Heart left ventricle (tissue), 16 donors: ENCODE results near the gene TPST1. TPM values are rescaled to one million over a fixed set of nuclear protein-coding genes. Genes with fewer than 3 reads are reported as not detected.
"Not testable (repeated sequence)": the region's sequence is repeated elsewhere in the genome, so short reads cannot be mapped to it uniquely, and the experiment has no call there.

Experiments used
- ATAC-seq, 4 donors: fragments of 200-7000 bp; cut with Tn5 transposase; one replicate each; pipeline ENCODE4 v1.9.1; 2020 to 2022; ENCODE audit warnings: moderate library complexity in 4 of 4, mild to moderate bottlenecking in 3 of 4, moderate number of reproducible peaks in 1 of 4
- DNase-seq, 5 donors: peaks; one replicate each; pipeline ENCODE4 v3.0.0-alpha.2; 2020
- H3K27ac ChIP-seq, 12 donors: fragments of 200-600 bp; sonication (generic) in 4 of 12; one replicate each; pipeline versions ENCODE4 v1.5.0 to v1.8.0; 2016 to 2022; ENCODE audit warnings: mild to moderate bottlenecking in 2 of 12
- H3K27me3 ChIP-seq, 9 donors: fragments of 200-600 bp; sonication (generic) in 2 of 9; one replicate each; pipeline versions ENCODE4 v1.5.1 to v1.8.0; 2016 to 2022; ENCODE audit warnings: mild to moderate bottlenecking in 3 of 9
- H3K36me3 ChIP-seq, 9 donors: fragments of 200-600 bp; sonication (generic) in 2 of 9; one replicate each; pipeline versions ENCODE4 v1.5.0 to v1.8.0; 2018 to 2022; ENCODE audit warnings: mild to moderate bottlenecking in 2 of 9
- H3K4me1 ChIP-seq, 12 donors: fragments of 200-600 bp; sonication (generic) in 4 of 12; one replicate each; pipeline versions ENCODE4 v1.5.0 to v1.8.0; 2016 to 2022; ENCODE audit warnings: mild to moderate bottlenecking in 3 of 12
- H3K4me3 ChIP-seq, 12 donors: fragments of 200-600 bp; sonication (generic) in 4 of 12; one replicate each; pipeline versions ENCODE4 v1.5.0 to v1.8.0; 2017 to 2022; ENCODE audit warnings: mild to moderate bottlenecking in 9 of 12, moderate library complexity in 4 of 12
- H3K9me3 ChIP-seq, 12 donors: fragments of 200-600 bp; sonication (generic) in 4 of 12; one replicate each; pipeline versions ENCODE4 v1.5.0 to v1.8.0; 2016 to 2022; ENCODE audit warnings: mild to moderate bottlenecking in 1 of 12
- POLR2A ChIP-seq, 2 donors: fragments of 450-650 bp; IDR thresholded peaks; one replicate each; pipeline ENCODE4 v1.6.1; 2017; ENCODE audit warnings: antibody characterized with exemption in 2 of 2, mild to moderate bottlenecking in 2 of 2, moderate library complexity in 2 of 2
- WGBS, 4 donors: extraction: QIAGEN DNeasy Blood & Tissue Kit in 2 of 4; methylation state at CpG; one replicate each; pipeline versions ENCODE4 v1.1.5 to v1.1.7; 2013 to 2018; 5-methylcytosine and 5-hydroxymethylcytosine counted together
- intact Hi-C, 10 donors: fragments of 100-400 bp; cut with DNase I; formaldehyde crosslinking; loops; one replicate each; pipeline versions ENCODE4 v1.11.1 to v1.14.2; 2022
- polyA plus RNA-seq, 2 donors: library from polyadenylated mRNA; stranded (reverse); fragments of 200-250 nt; gene quantifications; one replicate each; pipeline ENCODE4 v1.2.3, GENCODE V29; 2013
- total RNA-seq, 9 donors: library from RNA; depleted of rRNA in 2 of 9; stranded (reverse); fragments of >200 nt in 2 of 9; fragmentation: NEBNext Ultra II Directional in 3 of 9; extraction: Animal tissue kit (Norgen Biotek cat#: 25700) in 3 of 9; gene quantifications; one replicate each; pipeline versions ENCODE4 v1.1.0 to v1.2.4, GENCODE V29; 2016 to 2023
- TF ChIP-seq, protein P1 (sequence below), 12 donors: fragments of 200-600 bp; sonication (generic) in 4 of 12; IDR thresholded peaks; one replicate each; pipeline versions ENCODE4 v1.5.0 to v1.8.0; 2018 to 2022; ENCODE audit warnings: antibody characterized with exemption in 12 of 12, mild to moderate bottlenecking in 5 of 12
- donor health status: ischemic (EF 13 %, LVEDD 7.1; RV severe dilation, severe dysfunction).
- donor health status: healthy with polysubstance abuse.
- donor health status: DM: no; HTN: yes; CAD: no.
- donor health status: DM: no; HTN: no; CAD: no.
- donor health status: ischemic (EF 25% LVEDD 6.9; RV normal size, moderate dysfunction).
- donor health status: ischemic (EF 25% LVEDD 5.7; RV mildly dilated, moderate dysfunction).
- donor health status: healthy.
- donor health status: DM: yes; HTN: yes; CAD: no.
- donor health status: ischemic (EF 35%, LVEDD 5.7; RV mildly dilated, moderate dysfunction).
- donor health status: nonischemic (EF 11% LVEDD 7.7; RV severe dilation, severe dysfunction).
- donor health status: DM: yes; HTN: yes; CAD: no.
- donor health status: PGD.
- donor health status: ischemic (EF 29% LVEDD 5.4; RV normal size, mild dysfunction).
- donor health status: nonischemic (EF 23%, LVEDD 6.1; RV moderate dilation, normal function).

TPST1 gene
- total and polyA plus RNA-seq, 11 donors: 1.9 to 10.8 (median 5.5) TPM

DNA sequence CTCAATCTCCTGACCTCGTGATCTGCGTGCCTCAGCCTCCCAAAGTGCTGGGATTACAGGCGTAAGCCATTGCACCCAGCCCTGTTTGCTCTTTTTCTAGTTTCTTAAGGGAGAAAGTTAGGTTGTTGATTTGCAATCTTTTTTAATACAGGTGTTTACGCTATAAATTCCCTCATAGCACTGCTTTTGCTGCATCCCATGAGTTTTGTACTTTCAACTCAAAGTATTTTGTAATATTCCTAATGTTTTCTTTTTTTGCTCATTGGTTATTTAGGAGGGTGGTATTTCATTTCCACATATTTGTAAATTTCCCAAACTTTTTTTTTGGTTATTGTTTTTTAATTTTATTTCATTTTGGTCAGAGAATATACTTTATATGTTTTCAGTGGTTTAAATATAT, 11.6 kb downstream of the TPST1 start:
- intact Hi-C loops: no loop called here
- Histone ChIP-seq H3K9me3 (no peaks in the 10 kb centered on the region), H3K4me3 (no peak overlapping the region), H3K27ac (no peak overlapping the region), H3K4me1 (no peaks in the 10 kb centered on the region), H3K27me3 (no peaks in the 10 kb centered on the region), H3K36me3 (no peaks in the 10 kb centered on the region)
- DNase-seq (no peak), ATAC-seq (no peak)
- WGBS, 4 donors: 93 to 99% (median 98%) methylated on average over 4 of the region's 4 CpGs
- TF ChIP-seq, protein P1, sequence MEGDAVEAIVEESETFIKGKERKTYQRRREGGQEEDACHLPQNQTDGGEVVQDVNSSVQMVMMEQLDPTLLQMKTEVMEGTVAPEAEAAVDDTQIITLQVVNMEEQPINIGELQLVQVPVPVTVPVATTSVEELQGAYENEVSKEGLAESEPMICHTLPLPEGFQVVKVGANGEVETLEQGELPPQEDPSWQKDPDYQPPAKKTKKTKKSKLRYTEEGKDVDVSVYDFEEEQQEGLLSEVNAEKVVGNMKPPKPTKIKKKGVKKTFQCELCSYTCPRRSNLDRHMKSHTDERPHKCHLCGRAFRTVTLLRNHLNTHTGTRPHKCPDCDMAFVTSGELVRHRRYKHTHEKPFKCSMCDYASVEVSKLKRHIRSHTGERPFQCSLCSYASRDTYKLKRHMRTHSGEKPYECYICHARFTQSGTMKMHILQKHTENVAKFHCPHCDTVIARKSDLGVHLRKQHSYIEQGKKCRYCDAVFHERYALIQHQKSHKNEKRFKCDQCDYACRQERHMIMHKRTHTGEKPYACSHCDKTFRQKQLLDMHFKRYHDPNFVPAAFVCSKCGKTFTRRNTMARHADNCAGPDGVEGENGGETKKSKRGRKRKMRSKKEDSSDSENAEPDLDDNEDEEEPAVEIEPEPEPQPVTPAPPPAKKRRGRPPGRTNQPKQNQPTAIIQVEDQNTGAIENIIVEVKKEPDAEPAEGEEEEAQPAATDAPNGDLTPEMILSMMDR (IDR thresholded peaks at IDR 0.05): no peak
- no peak for TF ChIP-seq POLR2A (IDR thresholded peaks at IDR 0.05)

DNA sequence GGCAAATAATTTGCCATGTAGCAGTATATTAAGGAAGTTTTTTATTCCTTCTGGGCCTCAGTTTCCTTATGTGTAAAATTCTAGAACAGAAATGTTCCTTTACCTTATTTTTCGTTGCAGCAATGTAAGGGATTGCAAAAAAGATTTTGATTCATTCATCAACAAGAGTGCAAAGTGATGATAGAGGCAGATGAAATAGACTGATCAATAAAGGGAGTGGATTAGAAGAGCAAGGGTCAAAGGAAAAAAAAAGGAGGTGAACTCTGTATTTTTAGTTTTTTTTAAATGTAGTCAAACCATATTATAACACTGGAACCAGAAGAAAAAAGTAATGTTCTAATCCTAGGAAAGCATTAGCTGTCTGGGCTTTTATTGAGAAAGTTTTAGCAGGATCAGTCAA, 14.7 kb downstream of the TPST1 start:
- intact Hi-C loops: no loop called here
- Histone ChIP-seq H3K4me1 (peaks cover 0 to 4% (median 0%) of the 10 kb centered on the region in 12 donors), H3K4me3 (no peak overlapping the region), H3K27ac (no peak overlapping the region), H3K36me3 (no peaks in the 10 kb centered on the region), H3K9me3 (no peaks in the 10 kb centered on the region), H3K27me3 (no peaks in the 10 kb centered on the region)
- no peak for ATAC-seq
- 92 to 95% (median 95%) methylated on average over 1 of the region's 1 CpG for WGBS, 4 donors
- no peak for DNase-seq
- TF ChIP-seq, protein P1 (IDR thresholded peaks at IDR 0.05): no peak
- TF ChIP-seq POLR2A (IDR thresholded peaks at IDR 0.05): no peak

DNA sequence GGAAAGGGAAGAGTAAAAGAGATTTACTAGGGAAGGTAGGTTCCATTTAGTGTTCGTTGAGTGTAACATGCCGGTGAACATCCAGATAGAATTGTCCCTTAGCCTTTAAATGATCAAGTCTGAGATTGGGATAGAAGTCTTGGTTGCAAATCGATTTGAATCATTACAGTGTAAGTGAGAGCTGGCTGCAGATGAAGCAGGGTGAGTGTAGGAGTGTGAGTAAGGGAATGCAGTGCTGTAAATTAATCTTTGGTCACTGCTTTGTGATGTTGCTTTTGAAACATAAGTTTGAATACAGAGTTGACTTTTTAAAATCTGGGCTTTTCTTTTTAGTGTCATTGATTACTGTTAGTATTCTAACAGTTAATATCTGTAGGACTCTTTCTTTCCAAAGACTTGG, 16.3 kb downstream of the TPST1 start:
- no peak overlapping the region for H3K4me3 ChIP-seq
- no peak overlapping the region for H3K27ac ChIP-seq
- WGBS, 4 donors: 88% methylated on average over 3 of the region's 3 CpGs
- H3K4me1 ChIP-seq: peaks cover 0 to 4% (median 0%) of the 10 kb centered on the region in 12 donors
- intact Hi-C loops: no loop called here
- DNase-seq (no peak), ATAC-seq (no peak)
- TF ChIP-seq POLR2A (IDR thresholded peaks at IDR 0.05): no peak
- TF ChIP-seq, protein P1 (IDR thresholded peaks at IDR 0.05): no peak
- no peaks in the 10 kb centered on the region for H3K27me3 ChIP-seq
- no peaks in the 10 kb centered on the region for H3K9me3 ChIP-seq
- no peaks in the 10 kb centered on the region for H3K36me3 ChIP-seq

DNA sequence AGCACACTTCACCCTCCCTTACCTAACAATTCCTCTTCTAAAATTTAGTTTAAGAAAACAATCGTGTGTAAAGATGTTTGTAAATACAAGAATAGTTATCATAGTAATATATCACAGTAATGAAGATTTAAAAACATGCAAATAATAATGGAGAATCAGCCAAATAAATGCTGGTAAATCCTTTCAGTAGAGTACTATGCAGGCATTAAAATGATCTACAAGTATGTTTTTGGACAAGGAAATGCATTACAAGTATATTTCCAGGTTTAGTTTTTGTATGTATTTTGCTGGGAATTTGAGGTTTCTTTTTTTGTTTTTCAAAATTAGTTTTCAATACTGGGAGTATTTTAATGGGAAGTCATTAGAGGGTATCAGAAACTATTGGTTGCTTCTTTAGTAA, 22.7 kb downstream of the TPST1 start:
- H3K36me3 ChIP-seq: no peaks in the 10 kb centered on the region
- peaks cover 0 to 14% (median 0%) of the 10 kb centered on the region in 12 donors for H3K9me3 ChIP-seq
- H3K27me3 ChIP-seq: no peaks in the 10 kb centered on the region
- intact Hi-C loops: no loop called here
- no peak overlapping the region for H3K4me3 ChIP-seq
- WGBS, 4 donors: 96 to 98% (median 96%) methylated on average over 1 of the region's 1 CpG
- H3K4me1 ChIP-seq: peaks cover 0 to 4% (median 0%) of the 10 kb centered on the region in 12 donors
- ATAC-seq (no peak), DNase-seq (no peak)
- no peak for TF ChIP-seq POLR2A (IDR thresholded peaks at IDR 0.05)
- TF ChIP-seq, protein P1 (IDR thresholded peaks at IDR 0.05): no peak
- no peak overlapping the region for H3K27ac ChIP-seq

DNA sequence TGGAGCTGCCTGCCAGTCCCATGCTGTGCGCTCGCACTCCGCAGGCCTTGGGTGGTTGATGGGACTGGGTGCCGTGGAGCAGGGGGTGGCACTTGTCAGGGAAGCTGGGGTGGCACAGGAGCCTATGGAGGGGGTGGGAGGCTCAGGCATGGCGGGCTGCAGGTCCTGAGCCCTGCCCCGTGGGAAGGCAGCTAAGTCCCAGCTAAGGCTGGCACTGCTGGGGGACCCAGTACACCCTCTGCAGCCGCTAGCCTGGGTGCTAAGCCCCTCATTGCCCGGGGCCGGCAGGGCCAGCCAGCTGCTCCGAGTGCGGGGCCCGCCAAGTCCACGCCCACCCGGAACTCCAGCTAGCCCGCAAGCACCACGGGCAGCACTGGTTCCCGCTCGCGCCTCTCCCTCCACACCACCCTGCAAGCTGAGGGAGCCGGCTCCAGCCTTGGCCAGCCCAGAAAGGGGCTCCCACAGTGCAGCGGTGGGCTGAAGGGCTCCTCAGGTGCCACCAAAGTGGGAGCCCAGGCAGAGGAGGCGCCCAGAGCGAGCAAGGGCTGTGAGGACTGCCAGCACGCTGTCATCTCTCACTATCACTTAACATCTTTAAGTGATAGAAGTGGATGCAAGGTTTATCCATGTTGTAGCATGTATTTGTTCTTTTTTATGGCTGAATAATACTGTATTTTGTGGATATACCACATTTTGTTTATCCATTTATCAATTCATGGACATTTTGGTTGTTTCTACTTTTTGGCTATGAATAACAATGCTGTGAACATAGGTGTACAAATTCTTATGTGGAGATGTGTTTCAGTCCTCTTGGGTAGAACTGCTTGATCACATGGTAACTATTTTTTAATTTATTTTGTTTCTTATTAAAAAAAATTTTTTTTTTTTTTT, 26.4 kb downstream of the TPST1 start:
- peaks cover 0 to 16% (median 0%) of the 10 kb centered on the region in 12 donors for H3K9me3 ChIP-seq
- H3K36me3 ChIP-seq, H3K4me1 ChIP-seq, DNase-seq, intact Hi-C loops, H3K27me3 ChIP-seq, H3K4me3 ChIP-seq, H3K27ac ChIP-seq, ATAC-seq: not testable (repeated sequence)
- WGBS, 4 donors: 97 to 100% (median 99%) methylated on average over 21 to 24 of the region's 24 CpGs
